GM20431 (cell line): ENCODE data around the gene KLRF2.

Source experiments
- in situ Hi-C: fragments of 300-500 bp; cut with MseI, MboI; formaldehyde crosslinking; loops from one replicate; pipeline ENCODE4 v1.15.0; 2020; ENCODE audit warnings: low sequenced_read_pairs; ENCODE audit not compliant: unreplicated experiment

KLRF2 gene

DNA sequence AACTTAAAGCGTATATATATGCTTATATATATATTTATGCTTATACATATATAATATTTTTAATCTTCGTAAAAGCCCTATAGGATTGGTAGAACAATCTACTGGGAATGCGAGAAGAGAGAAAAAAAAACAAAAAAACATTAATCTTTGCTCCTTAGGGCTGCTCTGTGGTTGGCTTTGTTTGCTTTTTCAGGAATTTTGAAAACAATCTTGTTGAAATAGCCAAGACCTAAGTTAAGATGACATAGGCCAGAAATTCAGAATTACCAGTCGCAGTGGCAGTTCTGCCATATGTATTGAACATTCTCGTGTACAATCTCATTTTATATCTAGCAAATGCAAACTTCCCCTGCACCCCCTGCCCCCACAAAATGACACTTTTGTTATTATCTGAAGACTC lies 699 bp downstream of the KLRF2 start:
- in situ Hi-C loops = no loop called here

GRCh38 chr12:9883175-9883574 lies 1.9 kb downstream of the KLRF2 start:
- in situ Hi-C loops = no loop called here

- in situ Hi-C loops = no loop called here
These were observed 7.5 kb downstream of the KLRF2 start for GRCh38 chr12:9888665-9889273.

DNA sequence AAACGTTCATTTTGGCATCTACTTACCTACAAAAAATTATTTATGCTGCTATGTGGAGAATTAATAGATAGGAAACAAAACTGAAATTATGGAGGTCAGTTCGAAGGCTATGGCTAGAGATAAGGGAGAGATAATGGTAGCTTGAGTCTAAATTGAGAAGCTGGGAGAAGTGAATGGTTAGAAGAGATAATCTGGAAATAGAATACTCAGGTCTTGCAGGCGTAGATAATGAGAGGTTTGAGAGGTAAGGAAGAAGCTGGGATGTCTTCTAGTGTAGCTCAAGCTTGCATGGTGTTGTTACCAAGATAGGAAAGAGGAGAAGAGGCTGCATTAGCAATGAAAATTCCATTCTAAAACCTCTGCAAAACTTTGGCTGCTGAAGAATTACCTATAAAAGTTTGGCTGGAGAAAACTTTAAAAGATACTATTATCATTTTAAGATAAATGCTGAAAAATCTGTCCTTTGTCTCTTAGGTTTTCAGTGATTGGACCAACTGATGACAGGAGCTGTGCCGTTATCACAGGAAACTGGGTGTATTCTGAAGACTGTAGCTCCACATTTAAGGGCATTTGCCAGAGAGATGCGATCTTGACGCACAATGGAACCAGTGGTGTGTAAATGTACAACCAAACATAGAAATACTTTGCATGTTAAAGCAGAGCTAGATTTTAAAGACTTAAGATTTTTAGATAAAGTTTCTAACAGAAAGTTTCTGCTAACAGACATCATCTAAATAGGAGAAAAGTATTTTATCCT lies 14.1 kb downstream of the KLRF2 start:
- in situ Hi-C loops = no loop called here

GRCh38 chr12:9897535-9897934 lies 16.2 kb downstream of the KLRF2 start:
- in situ Hi-C loops = no loop called here

GRCh38 chr12:9899209-9899608 lies 17.9 kb downstream of the KLRF2 start:
- in situ Hi-C loops = no loop called here

- in situ Hi-C loops = no loop called here
These were observed 19.6 kb downstream of the KLRF2 start for GRCh38 chr12:9900930-9901329.

GRCh38 chr12:9902539-9903228 lies 21.4 kb downstream of the KLRF2 start:
- in situ Hi-C loops = no loop called here

DNA sequence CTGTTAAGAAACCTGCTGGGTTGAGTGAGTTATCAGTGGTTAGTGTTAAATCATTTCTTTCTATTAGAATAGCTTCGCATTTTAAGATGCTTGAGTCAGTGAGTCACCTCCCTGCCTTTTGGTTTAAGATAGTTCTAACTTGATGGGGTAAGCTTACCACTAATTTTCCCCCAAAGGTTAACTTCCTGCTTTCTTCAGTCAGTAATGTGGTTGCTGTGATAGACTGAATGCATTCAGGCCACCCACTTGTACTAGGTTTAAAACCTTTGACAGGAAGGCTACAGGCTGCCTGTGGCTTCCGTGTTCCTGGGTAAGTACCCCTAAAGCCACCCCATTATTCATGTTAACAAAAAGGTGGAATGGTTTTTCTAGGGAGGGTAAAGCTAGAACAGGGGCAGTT lies 25.6 kb downstream of the KLRF2 start:
- in situ Hi-C loops = no loop called here

DNA sequence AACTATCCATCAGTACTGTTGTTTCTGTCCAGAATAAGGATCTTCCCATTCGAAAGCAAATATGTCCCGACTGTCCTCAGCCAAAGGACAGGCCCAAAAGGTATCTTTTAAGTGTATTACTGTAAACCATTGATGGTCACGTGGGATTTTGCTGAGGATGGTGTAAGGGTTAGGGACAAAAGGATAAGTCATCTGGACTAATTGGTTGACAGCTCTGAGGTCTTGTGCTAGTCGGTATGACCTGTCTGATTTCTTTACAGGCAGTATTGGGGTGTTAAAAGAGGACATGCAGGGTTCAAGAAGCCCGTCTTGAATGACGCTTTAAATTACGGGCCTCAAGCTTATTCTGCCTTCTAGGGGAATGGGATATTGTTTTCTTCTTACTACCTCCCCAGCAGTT lies 26.5 kb downstream of the KLRF2 start:
- in situ Hi-C loops = no loop called here

GRCh38 chr12:9908350-9908749 lies 27.1 kb downstream of the KLRF2 start:
- in situ Hi-C loops = no loop called here

GRCh38 chr12:9909724-9910123 lies 28.4 kb downstream of the KLRF2 start:
- in situ Hi-C loops = no loop called here

DNA sequence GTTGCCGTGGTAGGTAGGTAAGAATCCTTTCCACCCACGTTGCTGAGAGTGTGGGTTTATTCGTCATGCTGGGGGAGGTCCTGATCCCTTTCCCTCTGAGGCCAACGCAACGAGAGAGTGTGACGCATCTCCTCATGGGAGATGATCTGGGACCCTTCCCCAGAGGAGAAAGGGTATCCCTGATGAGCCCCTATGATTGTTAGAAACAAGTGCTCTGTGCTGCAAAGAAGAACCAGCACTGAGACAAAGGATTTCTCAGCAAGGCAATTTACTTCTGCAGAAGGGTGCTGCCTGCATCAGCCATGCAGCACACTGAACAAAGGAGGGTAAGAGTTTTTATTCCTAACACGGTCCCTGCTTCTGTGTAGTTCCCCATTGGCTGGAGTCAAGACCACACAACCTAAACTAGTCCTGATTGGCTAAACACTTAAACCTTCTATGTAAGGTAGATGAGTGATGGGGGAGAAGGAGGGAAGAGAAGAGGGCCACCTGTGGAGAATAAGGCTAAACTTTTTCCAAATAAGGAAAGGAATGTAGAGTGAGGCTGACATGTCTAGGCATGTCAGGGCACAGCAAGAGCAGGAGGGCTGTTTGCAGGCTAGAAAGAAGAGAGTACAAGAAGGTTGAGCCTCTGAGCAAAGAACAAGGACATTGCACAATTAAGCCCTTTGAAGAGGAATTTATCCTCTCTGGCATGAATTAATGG lies 29.6 kb downstream of the KLRF2 start:
- in situ Hi-C loops = no loop called here

DNA sequence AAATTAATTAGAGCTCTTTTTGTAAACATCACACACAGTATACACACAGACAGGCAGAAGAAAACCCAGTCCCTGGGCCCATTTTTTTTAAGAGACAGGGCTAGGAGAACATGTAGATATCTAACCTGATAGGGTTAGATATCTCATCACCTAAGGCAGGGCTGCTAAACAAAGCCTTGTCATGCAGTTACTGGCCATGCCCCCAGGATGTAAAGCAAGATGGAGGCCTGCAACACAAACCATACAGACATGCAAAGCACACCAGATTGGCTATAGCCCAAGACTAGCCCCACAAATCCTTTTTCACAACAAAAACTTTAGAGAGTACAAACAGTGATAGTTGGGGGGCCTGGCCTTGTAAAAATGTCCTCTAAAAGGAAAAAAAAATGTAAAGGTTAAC lies 30.4 kb downstream of the KLRF2 start:
- in situ Hi-C loops = no loop called here

DNA sequence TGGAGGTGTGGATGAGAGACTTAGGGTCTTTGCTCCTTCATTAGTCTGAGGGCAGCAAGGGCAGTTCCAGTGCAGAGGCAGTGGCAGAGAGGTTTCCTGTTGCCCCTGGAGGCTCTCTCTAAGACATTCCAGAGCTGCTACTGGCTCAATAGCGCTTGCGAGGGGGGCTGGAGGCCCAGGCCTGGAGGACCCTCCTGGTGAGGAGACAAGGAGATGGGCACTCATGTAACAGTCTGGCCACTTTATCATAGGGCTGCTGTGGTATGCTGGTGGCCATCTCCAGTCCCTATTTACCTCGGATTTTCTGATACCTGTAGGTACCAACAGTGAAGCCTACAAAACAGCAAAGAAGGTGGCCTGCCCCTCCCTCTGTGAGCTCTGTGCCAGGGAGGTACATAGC lies 38.2 kb downstream of the KLRF2 start:
- in situ Hi-C loops = no loop called here

DNA sequence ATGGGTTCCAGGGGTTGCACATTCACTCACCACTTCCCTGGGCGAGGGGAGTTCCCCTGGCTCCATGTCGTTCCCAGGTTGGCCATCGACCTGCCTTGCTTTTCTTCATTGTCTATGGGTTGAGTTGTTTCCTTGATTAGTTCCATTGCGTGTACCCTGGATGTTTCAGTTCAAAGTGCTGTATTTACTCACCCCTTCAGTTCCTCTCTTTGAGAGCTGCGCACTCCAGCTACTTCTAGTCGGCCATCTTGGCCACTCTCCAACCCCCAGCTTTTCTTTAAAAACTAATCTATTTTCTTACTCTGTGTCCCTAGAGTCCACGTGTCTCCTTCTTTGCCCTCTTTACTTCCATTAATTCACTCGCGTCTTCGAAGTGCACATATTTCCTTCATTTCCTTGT lies 39.2 kb downstream of the KLRF2 start:
- in situ Hi-C loops = no loop called here

DNA sequence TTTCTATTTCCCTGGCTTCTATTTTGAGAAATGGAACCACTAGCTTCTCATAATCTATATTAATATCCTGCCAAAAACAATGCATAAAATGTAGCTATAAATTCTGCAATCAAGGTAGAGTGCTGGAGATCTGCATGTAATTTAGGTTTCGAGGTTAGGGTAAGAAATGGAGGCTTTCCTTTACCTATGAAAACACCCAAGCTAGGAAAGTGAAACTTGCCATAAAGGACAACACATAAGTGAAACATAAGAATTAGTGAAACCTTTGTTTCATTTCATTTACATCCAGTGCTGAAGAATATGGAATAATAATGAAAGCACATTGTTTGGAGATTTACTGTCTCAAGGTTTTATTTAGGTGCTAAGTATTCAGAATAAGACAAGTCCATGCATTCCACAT lies 41.1 kb downstream of the KLRF2 start:
- in situ Hi-C loops = no loop called here

GRCh38 chr12:9925705-9926393 lies 44.6 kb downstream of the KLRF2 start:
- in situ Hi-C loops = no loop called here

GRCh38 chr12:9926876-9927275 lies 45.6 kb downstream of the KLRF2 start:
- in situ Hi-C loops = no loop called here

DNA sequence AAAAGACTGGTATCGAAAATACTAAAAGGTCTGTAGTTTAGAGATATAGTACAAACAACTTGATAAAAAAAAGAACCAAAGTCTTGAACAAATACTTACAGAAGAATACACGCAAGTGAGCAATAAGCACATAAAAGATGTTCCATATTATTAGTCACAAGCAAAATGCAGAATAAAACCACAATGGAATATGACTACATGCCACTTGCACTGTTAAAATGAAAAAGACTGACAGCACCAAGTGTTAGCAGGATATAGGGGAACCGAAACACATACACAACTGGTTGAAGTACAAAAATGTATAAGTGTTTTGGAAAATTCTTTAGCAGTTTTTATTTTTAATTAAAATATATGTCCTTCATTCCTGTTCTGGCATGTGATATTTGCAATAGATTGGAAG lies 47.3 kb downstream of the KLRF2 start:
- in situ Hi-C loops = no loop called here
